Inflammatory macrophage treated with lipopolysaccharide for 1 hour (primary cell): ENCODE data around the gene SLC8A2.
"Not testable (repeated sequence)": the region's sequence is repeated elsewhere in the genome, so short reads cannot be mapped to it uniquely, and the experiment has no call there.

Source experiments
- DNase-seq, 2 donors: peaks; one replicate each; pipeline ENCODE4 v3.0.0-alpha.2; 2020 to 2022

Gene SLC8A2

DNA sequence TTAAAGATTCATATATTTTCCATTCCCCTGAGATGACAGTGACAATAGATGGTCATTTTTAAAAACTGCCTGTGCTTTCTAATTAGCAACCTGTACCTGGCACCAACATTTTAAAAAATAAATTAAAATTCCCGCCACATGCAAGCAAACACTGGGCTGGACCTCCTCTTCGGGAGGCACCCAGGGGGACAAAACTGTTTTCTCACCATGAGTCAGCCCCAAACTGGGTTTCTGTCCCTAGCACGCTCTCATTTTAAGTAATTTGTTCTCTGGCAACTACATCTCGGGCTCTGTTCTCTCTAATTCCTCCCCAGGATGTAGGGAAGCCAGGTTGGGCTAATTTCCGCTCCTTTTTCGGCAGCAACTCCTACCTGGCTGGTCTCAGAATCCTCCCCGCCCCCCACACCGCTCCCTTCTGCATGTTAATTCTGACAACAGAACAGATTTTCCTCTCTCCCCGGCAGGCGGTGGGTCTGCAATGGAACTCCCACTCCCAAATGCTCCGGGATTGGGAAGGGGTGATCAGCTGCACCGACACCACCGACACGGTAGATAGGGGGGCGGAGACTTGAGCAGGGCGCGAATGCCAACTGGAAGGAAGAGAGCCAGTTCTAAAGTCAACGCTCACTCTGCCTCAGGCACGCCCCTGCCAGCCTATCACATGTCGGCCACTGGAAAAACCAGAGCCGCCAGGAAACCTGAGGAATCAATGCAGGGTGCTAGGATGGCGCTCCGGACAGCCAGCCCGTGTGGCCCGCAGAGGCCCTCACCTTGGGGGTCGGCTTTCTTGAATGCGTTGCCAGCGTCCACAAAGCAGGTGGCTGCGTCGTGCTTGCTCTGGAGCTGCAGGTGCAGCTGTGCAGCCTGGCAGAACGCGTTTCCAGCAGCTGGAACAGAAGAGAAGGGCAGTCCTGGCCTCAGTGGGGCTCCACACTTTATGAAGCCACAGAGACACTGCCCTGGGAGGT, 28.5 kb upstream of the SLC8A2 start:
- no peak for DNase-seq

DNA sequence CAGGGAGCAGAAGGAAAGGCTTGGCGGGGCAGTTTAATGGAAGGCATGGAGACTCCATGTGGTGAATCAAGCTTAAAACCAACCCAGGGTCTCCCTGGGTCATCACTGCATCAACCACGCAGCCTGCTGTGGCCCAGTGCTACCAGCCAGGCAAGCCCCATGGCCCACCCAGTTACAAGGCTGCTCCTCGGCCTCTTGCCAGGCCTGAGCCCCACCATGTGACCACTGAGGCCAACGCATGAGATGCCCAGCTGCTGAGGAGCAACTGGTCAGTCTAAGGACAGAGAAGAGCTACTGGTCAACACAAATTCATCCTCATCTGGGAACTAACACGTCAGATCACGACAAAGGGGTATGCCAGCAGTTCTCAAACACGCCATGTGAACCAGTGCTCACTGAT, 27.7 kb upstream of the SLC8A2 start:
- no peak for DNase-seq

GRCh38 chr19:47498561-47498960, 26.9 kb upstream of the SLC8A2 start:
- DNase-seq, result no peak

GRCh38 chr19:47497821-47498520, 26.3 kb upstream of the SLC8A2 start:
- DNase-seq, result no peak

GRCh38 chr19:47497050-47497766, 25.5 kb upstream of the SLC8A2 start:
- no peak for DNase-seq

GRCh38 chr19:47495478-47496372, 24.0 kb upstream of the SLC8A2 start:
- DNase-seq, result no peak

DNA sequence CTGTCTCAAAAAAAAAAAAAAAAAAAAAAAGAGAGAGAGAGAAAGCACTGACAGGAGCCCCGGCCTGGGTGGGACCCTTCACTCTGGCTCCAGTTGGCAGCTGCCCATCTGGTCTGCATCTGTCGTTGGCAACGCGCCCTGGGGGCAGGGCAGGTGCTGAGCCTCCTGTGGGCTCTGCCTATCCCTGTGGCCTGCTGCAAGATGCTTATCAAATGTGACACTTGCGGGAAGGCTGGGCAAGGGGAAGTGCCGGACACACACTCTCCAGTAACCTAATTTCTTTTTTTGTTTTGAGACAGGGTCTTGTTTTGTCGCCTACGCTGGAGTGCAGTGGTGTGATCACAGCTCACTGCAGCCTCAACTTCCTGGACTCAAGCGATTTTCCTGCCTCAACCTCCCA, 23.0 kb upstream of the SLC8A2 start:
- DNase-seq, result no peak

DNA sequence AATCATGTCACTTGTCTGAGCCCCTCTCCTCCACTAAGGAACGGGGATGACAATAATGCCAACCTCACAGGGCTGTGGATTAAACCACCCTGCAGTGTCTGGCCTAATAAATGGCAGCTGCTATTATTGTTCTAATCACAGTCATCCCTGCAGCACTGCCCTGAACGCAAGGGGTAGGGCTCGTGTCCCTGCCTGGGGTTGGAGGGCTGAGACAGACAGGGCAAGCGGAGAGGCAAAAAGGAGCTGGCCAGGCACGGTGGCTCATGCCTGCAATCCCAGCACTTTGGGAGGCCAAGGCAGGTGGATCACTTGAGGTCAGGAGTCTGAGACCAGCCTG, 22.5 kb upstream of the SLC8A2 start:
- no peak for DNase-seq

DNA sequence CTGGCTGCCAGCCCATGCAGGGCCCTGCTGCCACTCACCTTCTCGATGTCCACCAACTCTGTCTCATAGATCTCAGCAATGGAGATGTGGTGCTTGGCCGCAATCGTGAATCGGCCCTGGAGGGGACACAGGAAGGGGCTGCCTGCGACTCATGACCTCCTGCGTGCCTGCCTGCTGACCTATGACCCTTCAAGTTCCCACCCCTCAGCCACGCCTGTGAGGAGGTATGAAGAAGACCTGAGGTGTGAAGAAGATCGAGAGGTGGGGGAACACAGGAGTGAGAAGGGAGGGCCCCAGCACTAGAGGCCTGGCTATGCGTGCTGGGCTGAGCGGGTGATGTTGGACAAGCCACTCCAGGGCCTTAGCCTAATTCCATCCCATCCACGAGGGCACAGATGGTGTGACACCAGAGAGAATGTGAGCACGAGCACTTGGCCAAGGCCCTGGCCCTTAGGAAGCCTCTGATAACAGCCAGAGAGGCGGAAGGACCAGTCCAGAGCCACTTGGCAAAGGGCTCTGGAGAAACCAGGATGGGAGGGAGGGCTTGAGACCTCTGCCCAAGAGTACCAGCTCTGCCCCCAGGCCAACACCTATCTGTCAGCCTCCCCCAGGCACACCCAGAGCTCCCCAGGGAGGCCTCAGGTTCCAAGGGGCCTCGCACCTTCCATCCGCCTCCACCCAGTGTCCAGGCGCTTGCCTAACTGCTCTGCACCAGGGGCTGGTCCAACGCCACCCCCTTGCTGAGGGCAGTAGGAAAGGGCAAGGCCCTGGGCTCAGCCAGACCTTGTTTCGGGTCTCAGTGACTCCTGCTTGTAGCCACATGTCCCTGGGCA, 21.9 kb upstream of the SLC8A2 start:
- no peak for DNase-seq

GRCh38 chr19:47492571-47493377, 21.1 kb upstream of the SLC8A2 start:
- DNase-seq, result no peak

GRCh38 chr19:47492137-47492533, 20.4 kb upstream of the SLC8A2 start:
- no peak for DNase-seq

GRCh38 chr19:47491358-47492136, 19.9 kb upstream of the SLC8A2 start:
- no peak for DNase-seq

GRCh38 chr19:47490847-47491246, 19.2 kb upstream of the SLC8A2 start:
- no peak for DNase-seq

GRCh38 chr19:47490031-47490430, 18.3 kb upstream of the SLC8A2 start:
- DNase-seq, result no peak

- DNase-seq, result no peak
Measured at GRCh38 chr19:47489072-47489914, 17.6 kb upstream of the SLC8A2 start.

DNA sequence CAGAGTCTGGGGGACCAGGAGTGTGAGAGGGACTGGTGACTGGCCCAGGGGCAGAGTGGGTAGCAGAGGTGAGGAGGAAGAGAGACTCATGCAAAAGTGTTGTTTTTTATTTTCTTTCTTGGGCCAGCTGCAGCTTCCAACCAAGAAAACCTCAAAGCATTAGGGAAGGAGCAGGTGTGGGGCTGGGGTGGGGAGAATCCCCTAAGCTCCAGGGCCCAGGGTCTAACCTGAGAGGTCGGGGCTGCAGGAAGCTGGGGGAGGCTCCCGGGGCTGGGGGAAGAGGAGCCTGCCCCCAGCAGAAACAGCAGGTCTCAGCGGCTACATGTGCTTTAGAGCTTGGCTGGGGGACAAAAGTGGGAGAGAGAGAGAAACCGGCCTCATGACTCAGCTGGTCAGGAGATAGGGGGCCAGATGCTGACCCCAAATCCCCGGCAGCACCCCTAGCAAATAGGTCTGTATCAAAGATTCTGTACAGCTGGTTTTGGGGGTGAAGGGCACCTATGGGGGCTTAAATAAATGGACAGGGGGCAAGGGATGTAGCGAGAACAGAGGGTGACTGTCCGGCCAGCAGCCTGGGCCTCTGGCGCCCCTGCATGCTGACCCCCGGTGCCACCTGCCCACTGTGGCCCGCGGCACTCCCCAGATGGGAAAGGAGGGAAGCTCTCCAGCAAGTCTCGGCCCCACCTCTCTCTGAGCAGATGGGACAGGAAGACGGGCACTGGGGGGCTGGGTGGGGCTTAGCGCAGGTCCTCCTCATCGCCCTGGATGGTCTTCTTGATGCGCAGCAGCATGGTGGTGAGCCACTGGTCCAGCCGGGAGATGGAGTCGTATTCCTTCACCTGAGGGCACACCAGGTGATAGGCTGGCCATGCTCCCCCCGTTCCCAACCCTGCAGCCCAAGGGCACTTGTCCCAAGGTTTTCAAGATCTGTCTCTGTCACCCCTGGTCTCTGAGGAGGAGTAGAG, 16.1 kb upstream of the SLC8A2 start:
- no peak for DNase-seq

- no peak for DNase-seq
Measured at GRCh38 chr19:47486900-47487299, 15.2 kb upstream of the SLC8A2 start.

DNA sequence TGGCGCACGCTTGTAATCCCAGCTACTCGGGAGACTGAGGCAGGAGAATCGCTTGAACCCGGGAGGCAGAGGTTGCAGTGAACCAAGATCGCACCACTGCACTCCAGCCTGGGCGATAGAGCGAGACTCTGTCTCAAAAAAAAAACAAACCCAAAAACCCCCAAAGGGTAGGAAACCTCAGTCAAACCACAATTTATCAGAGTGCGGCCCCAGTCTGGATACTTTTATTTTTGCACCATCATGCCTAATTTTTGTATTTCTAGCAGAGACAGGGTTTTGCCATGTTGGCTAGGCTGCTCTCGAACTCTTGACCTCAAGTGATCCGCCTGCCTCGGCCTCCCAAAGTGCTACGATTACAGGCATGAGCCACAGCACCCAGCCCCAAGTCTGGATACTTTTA, 14.5 kb upstream of the SLC8A2 start:
- not testable (repeated sequence) for DNase-seq
